Measurements from ENCODE around the gene L3MBTL1.
A peak's percentile ranks its signal among the peaks of the same experiment; 100 is the strongest.

Gene L3MBTL1

DNA sequence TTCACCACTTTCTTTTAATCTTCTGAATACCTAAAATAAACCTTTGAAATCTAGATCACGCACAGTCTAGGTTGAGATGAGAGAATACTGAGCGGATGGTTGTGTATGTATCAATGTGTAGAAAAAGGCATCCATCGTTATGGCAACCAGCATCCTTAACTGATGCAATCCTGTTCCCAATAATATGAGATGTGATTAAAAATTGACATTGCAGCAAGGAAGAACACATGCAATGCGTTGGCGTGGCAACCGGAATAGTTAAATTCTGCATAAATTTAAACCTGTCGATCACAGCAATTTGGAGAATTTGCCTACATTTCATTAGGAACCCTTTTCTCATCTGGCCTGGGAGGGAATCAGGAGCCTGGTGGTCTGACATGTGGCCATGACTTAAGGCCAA is 1.3 kb upstream of the L3MBTL1 start:
- DNase-seq (ENCODE audit: low read depth in 3 of 3): no peak

DNA sequence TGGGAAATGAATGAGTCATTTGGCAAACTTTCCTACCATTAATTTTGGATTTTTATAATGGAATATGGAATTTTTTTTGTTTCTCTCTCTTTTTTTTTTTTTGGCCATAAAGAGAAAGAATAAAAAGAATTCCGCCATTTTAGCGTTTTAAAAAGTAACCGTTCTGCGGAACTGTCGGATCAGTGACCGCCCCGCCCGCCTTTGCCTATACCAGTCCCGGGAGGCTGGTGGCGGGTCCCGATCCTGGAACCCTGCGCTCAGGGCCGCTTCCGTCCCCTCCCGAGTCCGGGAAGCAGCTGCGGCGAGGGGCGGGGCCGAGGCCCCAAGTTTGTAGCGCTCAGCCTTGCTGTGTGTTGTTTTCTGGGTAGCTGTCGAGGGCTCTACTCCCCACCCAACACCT is 609 bp downstream of the L3MBTL1 start:
- peak in 1 of 3 experiments; percentile 12 for DNase-seq (ENCODE audit: low read depth in 3 of 3)

DNA sequence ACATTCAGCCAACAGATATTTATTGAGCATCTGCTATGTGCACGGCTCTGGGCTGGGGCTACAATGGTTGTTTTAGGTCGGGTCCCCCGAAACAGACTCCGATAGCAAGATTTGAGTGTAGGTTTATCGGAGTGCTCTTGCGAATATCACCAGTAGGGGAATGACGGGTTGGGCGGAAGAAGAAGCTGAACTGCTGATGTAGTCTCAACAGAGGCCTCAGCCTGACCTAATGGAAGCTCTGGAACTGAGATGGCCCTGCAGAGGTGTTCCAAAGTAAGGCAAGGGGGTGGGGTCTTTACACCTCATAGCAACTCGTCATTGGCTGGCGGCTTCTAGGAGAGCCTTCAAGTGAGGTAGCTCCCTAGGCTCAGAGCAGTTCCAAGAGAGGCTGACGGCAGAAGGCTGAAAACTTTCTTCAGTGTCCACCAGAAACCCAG is 1.1 kb downstream of the L3MBTL1 start:
- DNase-seq (ENCODE audit: low read depth in 3 of 3): no peak

DNA sequence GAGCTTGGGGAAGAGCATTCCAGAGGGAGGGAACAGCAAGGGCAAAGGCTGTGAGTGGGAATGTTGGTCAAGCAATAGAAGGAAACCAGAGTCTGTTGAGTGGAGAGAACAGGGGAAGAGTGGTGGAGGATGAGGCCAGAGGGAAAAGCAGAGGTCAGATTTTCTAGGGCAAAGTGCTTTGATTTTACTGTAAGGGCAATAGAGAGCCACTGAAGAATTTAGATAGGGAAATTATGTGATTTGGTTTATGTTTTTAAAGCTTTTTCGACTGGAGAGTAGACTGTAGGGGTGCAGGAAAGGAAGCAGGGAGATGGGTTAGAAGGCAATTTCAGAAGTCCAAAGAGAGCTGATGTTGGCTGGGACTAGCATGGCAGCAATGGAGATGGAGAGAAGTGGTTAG is 4.4 kb downstream of the L3MBTL1 start:
- DNase-seq (ENCODE audit: low read depth in 3 of 3): no peak

DNA sequence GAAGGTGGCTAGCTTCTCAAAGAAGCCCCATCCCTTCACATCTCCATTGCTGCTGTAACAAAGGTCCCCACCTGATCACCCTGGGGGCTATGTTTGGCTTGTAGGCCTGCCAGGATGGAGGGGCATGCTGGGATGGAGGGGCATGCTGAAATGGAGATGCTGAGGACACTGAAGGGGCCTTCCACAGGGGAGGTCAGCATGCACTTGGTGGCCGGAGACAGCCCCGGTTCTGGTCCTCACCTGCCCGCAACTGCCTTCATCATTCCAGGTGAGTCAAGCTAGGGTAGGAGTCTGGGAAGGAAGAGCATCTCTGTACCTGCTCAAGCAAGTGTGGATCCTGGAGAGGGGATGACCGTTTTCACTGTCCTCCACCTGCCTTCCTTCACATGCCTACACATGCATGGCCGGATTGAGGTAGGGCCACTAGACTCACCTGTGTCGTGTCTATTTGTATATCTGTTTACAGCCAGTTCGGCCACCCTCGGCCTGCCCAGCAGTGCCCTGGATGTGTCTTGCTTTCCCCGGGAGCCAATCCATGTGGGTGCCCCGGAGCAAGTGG is 6.0 kb downstream of the L3MBTL1 start:
- DNase-seq (ENCODE audit: low read depth in 3 of 3): no peak

DNA sequence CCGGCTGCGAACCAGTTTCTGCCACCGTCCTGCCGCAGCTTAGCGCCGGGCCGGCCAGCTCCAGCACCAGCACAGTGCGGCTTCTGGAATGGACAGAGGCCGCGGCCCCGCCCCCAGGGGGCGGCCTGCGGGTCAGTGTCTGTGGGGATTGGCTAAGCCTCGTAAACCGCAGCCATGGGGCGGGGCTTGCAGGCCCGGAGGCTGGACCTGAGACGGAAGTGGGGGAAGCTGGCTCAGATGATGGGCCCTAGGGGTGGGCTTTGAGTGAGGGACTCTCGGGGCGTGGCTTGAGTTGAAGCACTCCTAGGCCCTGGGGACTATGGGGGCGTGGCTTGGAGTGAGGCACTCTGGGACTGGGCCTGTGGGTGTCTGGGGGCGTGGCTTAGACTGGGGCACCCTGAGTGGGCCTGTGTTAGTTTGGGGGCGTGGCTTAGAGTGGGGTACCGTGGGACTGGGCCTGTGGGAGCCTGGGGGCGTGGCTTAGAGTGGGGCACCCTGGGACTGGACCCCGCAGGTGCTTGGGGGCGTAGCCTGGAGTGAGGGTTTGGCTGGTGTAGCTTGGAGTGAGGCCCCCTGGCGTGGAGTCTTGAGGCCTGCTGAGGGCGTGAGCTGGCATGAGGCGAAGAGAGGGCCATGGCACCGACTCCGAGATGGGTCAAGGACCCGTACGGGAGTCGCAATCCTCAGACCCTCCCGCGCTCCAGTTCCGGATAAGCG is 6.6 kb downstream of the L3MBTL1 start:
- peak; percentile 72 to 91 (median 81) for DNase-seq (ENCODE audit: low read depth in 3 of 3)

DNA sequence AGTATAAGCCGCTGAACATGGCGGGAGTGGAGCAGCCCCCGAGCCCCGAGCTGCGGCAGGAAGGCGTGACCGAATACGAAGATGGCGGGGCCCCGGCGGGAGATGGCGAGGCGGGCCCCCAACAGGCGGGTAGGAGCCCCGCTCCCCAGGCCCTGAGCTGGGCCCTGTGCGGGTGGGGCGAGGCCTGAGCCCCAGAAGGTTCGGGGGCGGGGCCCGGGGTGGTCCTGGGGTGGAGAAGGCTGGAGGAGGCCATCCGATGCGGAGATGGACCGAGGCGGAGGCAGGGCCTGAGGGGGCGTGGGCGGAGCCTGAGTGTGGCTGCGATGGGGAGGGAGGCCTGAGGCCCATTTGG is 7.1 kb downstream of the L3MBTL1 start:
- peak in 1 of 3 experiments; percentile 10 for DNase-seq (ENCODE audit: low read depth in 3 of 3)

DNA sequence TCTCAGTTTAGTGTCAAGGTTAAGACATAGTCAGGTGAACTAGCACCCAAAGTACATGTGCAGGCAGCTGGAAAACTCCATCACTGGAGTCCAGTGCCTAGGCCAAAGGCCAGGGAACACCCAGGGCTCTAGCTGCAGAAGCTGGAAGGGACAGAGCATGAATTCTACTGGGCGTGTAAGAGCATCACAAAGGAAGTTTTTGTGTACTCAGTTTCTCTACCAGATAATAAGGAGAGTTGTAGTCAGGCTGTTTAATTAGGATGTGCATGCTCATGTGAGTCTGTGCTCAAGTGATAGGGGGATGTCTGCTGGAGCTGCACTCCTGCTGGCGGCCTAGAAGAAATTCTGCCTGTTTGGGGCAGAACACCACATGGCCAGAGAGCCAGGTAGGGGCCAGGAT is 8.1 kb downstream of the L3MBTL1 start:
- DNase-seq (ENCODE audit: low read depth in 3 of 3): no peak

DNA sequence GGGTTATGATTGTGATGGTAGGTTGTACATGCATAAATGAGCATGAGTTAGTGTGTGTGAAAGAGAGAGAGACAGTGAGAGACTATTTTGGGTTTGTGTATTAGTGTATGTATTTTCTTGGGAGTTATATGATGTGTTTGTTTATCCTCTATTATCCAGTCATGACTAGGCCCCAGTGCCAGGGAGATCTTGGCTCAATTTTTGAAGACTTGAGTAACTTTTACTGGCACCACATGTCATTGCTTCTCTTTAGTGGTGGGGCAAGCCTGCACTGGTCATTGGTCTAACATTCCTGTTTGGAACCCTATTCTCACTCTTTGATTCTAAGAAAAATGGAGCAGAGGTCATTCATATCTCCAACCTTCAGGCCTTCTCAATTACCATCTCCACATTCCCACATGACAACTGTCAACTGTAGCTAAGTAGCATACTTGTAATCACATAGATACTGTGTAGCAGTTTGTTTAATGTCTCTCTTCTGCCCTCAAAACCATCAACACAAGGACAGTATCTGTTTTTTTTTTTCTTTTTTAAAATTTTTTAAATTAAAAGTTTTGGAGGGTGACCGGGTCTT is 8.8 kb downstream of the L3MBTL1 start:
- no peak for DNase-seq (ENCODE audit: low read depth in 3 of 3)

DNA sequence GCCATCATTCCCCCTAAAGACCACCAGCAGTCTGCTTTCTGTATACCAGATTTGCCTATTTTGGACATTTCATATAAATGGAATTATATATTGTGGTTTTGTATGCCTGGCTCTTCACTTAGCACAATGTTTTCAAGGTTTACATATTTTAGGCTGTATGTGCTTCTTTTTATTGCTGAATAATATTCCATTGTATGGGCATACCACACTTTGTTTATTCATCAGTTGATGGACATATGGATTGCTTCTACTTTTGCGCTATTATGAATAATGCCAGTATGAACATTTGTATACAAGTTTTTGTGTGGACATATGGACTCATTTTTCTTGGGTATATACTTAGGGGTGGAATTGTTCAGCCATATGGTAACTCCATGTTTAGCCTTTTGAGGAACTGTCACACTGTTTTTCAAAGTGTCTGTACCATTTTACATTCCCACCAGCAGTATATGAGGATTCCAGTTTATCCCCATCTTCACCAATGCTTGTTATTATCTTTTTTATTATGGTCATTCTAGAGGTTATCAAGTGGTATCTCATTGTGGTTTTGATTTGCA is 12.7 kb downstream of the L3MBTL1 start:
- DNase-seq (ENCODE audit: low read depth in 3 of 3): no peak

DNA sequence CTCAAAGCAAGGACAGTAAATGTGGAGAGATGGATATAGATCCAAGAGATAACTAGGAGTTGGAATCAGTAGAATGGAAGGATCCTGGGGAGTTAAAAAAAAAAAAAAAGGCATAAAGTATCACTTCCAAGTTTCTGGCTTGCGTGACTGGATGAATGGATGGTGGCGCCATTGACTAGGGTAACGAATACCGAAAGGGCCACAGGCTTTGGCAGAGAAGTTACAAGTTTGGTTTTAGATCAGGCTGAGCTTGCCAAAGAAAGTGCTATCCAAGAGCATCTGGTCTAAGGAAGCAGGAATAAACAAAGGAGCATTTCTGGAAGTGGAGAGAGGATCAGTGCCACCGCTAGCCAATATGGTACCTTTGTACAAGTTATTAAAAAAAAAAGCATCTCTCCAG is 17.5 kb downstream of the L3MBTL1 start:
- no peak for DNase-seq (ENCODE audit: low read depth in 3 of 3)

DNA sequence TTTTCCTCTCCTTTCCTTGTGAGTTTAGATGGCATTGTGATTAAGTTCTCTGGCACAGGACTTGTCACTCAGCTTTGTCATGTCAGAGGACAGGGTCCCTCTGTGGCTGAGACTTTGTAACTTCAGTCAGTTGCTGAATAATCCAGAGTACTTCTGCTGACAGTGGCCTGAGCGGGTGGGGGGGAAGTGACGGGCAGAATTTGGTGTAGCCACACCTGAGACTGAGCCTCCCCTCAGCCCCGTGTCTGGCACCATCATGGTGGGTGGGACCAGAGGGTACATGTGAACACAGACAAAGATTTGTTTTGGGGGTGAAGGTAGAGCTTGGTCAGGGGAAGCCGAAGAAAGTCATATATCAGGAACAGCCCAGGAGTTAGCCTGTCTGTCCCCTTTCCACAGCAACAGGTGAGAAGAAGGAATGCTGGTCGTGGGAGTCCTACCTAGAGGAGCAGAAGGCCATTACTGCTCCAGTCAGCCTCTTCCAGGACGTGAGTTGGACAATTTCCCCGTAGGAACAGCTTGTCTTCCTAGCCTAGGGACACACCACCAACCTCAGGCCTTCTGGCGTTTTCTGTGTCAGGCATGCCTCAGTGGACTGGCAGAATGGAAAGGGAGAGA is 20.9 kb downstream of the L3MBTL1 start:
- DNase-seq (ENCODE audit: low read depth in 3 of 3): no peak

DNA sequence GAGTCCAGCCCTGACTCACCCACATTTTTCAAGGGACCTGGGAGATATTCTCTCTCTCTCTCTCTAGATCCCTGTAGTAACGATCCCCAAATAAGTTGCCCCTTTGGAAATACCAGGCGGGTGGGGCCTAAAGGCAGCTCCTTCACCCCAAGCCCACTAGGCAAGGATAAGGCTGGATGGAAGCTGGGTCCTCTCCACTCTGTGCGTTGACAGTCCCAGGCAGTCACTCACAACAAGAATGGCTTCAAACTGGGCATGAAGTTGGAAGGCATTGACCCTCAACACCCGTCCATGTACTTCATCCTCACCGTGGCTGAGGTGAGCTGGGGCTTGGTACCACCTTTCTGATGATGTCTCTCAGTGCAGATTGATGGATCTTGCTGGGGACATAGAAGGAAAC is 21.6 kb downstream of the L3MBTL1 start:
- no peak for DNase-seq (ENCODE audit: low read depth in 3 of 3)

DNA sequence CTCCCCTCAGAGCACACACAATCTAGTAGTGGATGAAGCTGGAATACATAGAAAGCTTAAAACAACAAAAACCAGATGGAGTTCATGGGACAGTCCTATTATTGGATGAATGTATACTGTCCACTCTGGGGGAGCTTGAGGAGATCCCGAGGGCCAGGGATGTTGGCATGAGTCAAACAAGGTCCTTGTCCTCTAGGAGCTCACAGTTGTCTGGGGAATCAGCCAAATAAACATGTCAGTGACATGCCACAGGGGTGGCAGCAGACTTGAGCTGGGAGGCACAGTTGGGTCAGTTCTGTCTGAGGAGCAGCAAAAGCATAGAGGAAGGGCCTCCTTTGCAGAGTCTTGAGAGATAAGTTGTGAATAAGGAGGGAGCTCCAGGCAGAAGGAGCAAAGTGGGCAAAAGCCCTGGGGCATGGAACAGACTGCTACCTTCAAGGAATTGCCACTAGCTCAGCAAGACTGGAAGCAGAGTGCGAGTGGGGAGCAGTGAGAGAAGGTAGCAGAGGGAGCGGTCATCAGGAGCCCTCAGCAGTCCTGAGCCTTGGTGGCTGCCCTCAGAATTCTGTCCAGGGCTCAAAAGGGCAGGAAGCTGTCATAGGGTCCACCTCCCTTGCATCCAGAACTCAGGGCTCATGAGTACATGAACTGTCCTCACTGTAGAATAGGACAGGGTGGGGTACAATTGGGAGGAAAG is 22.1 kb downstream of the L3MBTL1 start:
- no peak for DNase-seq (ENCODE audit: low read depth in 3 of 3)

DNA sequence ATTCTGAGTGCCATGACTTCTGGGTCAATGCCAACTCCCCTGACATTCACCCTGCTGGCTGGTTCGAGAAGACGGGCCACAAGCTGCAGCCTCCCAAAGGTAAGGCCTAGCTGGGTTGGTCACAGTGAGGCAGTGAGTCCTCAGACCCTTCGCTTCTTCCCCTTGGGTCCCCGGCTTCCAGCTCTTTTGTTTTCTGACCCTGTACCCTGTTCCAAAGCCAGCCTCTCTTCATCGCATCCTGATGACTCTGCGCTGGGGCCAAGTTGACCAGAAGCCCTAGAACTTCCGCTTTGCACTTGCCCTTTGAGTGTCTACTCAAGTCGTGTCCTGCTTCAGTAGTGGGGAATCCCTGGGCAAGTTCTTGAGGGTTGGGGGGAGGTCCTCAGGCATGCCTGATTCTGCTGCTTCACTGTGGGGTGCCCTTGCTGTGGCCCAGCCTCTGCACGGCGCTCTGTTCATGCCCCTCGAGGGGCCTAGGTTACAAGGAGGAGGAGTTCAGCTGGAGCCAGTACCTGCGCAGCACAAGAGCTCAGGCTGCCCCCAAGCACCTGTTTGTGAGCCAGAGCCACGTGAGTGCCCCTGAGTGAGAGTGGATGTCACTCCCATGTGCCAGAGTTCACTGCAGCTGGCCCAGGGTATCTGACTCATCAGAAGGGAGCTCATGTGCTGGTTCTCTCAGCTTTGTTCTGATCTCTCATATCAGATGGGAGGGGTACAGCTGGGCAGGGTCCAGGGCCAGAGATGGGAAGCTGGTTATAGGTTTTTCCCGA is 23.0 kb downstream of the L3MBTL1 start:
- DNase-seq (ENCODE audit: low read depth in 3 of 3): no peak

DNA sequence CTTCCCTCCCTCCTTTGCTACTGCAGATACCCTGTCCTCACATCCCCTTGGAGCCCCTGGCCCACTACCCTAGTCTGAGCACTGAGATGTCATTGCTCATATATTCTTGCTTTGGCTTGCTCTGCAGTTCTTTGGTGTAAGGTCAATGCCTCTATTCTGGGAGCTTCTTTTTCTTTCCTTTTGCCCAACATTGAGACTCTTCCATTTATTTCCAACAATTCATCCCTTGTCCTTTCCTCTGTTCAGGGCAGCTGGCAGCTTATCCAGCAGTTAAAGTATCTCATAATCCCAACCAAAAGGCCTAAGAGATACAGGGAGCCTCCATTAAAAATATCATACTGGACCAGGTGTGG is 23.6 kb downstream of the L3MBTL1 start:
- DNase-seq (ENCODE audit: low read depth in 3 of 3): no peak

DNA sequence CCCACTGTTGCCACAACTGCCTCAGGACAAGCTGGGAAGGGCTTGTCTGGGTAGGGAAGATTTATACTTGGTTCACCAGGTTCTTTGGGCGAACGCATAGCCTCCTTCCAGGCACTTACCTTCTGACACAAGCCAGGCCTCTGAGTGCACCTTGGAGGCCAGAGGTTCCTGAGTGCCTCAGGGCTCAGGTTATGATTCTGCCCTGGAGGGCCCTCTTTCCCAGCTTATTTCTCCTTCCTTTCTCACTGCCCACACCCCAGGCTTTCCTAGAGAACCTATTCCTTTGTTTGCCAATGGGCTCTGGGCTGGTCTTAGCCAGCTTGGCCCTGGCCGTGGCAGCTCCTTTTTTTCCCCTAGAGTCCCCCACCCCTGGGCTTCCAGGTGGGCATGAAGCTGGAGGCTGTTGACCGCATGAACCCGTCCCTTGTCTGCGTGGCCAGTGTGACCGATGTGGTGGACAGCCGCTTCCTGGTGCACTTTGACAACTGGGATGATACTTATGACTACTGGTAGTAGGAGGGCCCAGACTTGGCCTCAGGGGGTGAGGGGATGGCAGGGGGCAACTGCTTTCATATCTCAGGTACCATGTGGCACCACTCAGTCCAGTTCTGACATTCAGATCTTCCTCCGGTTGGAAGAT is 25.0 kb downstream of the L3MBTL1 start:
- no peak for DNase-seq (ENCODE audit: low read depth in 3 of 3)

DNA sequence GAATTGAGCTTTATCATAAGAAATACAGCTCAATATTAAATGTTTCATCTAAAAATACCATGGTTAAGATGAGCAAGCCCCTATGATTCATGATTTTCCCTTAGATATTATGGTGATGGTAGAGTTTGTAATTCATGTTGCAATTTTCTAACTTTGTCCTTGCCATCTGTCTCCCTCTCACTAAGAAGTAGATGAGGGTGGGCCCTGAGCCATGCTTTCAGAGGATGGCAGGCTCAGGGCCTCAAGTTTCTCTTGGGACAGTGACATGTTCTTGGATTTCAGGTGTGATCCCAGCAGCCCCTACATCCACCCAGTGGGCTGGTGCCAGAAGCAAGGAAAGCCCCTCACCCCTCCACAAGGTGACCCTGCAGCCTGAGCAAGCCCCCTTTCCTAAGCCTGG is 25.6 kb downstream of the L3MBTL1 start:
- DNase-seq (ENCODE audit: low read depth in 3 of 3): no peak

DNA sequence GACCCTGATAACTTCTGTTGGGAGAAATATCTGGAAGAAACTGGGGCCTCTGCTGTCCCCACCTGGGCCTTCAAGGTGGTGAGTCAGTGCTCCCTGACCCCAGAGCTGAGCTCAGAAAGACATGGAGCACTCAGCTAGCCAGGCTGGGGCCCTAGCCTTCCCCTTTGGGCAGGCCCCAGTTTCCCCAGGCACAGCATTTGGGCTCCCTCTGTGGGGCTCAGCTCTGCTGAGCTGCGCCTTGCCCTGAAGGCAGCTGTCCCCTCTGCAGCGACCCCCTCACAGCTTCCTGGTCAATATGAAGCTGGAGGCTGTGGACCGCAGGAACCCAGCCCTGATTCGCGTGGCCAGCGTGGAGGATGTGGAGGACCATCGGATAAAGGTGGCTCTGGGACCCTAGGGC is 26.5 kb downstream of the L3MBTL1 start:
- DNase-seq (ENCODE audit: low read depth in 3 of 3): no peak

DNA sequence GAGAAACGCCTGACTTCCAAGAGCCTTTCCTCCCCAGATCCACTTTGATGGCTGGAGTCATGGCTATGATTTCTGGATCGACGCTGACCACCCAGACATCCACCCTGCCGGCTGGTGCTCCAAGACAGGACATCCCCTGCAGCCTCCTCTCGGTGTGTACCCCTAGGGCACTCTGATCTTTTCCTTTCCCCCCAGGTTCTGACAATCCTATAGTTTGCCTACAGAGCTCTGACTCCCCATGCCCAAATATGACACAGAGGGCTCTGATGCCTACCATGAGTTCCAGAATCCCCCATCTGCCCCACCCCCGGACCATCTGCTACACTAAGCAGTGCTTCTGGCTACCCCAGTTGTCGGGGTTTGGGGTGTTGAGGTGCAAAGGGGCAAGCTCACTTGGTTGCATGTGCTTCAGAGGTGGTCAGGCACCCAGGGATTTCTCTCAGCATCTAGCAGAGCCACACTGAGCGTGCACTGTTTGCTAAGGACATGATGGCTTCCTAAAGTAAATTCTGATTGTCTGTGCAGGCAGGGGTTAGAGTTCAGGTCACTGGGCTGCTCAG is 27.4 kb downstream of the L3MBTL1 start:
- DNase-seq (ENCODE audit: low read depth in 3 of 3): no peak
